Naive thymus-derived CD8-positive, alpha-beta T cell (primary cell): Measurements from ENCODE around the gene P2RY6. TPM values are rescaled to one million over a fixed set of nuclear protein-coding genes. Genes with fewer than 3 reads are reported as not detected.
"Not testable (repeated sequence)": the region's sequence is repeated elsewhere in the genome, so short reads cannot be mapped to it uniquely, and the experiment has no call there.

Experiments
- ATAC-seq, 2 donors: fragments of 150-1000 bp; cut with Tn5 transposase in 1 of 2; sonication (Bioruptor Pico), chemical (Tn5 transposase) in 1 of 2; 1 replicate in 1 of 2; 2 replicates in 1 of 2; pipeline ENCODE4 v1.10.0; 2021; ENCODE audit warnings: mild to moderate bottlenecking in 2 of 2, moderate library complexity in 2 of 2
- POLR2A ChIA-PET: fragments of 350-600 bp; sonication (Branson Sonifier 250); formaldehyde crosslinking; loops from one replicate; lab custom pipeline; 2021; ENCODE audit warnings: antibody characterized with exemption; lab: Charles Lee
- DNase-seq, 10 donors: peaks; one replicate each; pipeline versions ENCODE4 v3.0.0 to v3.0.0-alpha.2; 2020 to 2022
- H3K27ac Mint-ChIP-seq, 10 donors: one replicate each; pipeline ENCODE4 v1.8.0; 2020 to 2022; ENCODE audit warnings: mild to moderate bottlenecking in 10 of 10, mixed read lengths in 10 of 10, moderate library complexity in 4 of 10, inconsistent platforms in 1 of 10
- H3K27me3 Mint-ChIP-seq, 5 donors: one replicate each; pipeline ENCODE4 v1.8.0; 2021 to 2022; ENCODE audit warnings: mixed read lengths in 5 of 5
- H3K36me3 Mint-ChIP-seq, 3 donors: one replicate each; pipeline ENCODE4 v1.8.0; 2020 to 2022; ENCODE audit warnings: mixed read lengths in 3 of 3, mild to moderate bottlenecking in 2 of 3, inconsistent platforms in 1 of 3
- H3K4me1 Mint-ChIP-seq, 4 donors: one replicate each; pipeline ENCODE4 v1.8.0; 2021 to 2022; ENCODE audit warnings: mixed read lengths in 4 of 4
- H3K4me3 Mint-ChIP-seq, 10 donors: one replicate each; pipeline ENCODE4 v1.8.0; 2020 to 2022; ENCODE audit warnings: mild to moderate bottlenecking in 10 of 10, mixed read lengths in 10 of 10, moderate library complexity in 6 of 10, inconsistent platforms in 1 of 10
- H3K9me3 Mint-ChIP-seq, 9 donors: one replicate each; pipeline ENCODE4 v1.8.0; 2020 to 2022; ENCODE audit warnings: mixed read lengths in 9 of 9, mild to moderate bottlenecking in 3 of 9, inconsistent platforms in 1 of 9, moderate library complexity in 1 of 9
- polyA plus RNA-seq, 3 donors: library from polyadenylated mRNA; unstranded; fragments of 300-500 nt; fragmentation: Illumina TruSeq; gene quantifications; one replicate each; pipeline ENCODE4 v1.2.3, GENCODE V29; 2021
- total RNA-seq, 8 experiments: library from RNA in 2 of 8; stranded (reverse) in 2 of 8; gene quantifications; one replicate each; pipeline ENCODE4 v1.2.3 and lab custom pipeline; 2021 to 2026

The P2RY6 gene
- total and polyA plus RNA-seq, 5 experiments from 2014 or later: 0.52 TPM; not detected in 4

DNA sequence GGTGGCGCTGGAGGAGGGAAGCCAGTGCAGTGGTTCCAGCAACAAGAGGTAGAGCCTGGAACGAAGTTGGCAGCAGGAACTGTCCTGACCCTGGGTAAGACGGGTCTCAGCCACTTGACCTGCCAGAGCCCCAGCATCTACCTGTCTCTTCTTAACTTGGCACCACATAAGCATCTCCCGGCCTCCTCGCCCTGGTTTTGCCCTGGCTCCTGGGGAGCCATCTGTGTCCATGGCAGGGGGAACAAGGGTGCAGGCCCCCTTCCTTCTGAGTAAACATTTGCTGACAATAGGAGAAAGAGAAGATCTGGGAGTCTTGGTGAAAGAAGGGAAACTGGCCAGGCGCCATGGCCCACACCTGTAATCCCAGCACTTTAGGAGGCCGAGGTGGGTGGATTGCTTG is 41.2 kb upstream of the P2RY6 start:
- POLR2A ChIA-PET: interaction anchor here (0.6 kb wide), 1 partner anchor 1825 kb away, joined by 5 read pairs; no protein-coding TSS in a partner anchor
- H3K27ac Mint-ChIP-seq: no peak overlapping the region
- DNase-seq (no peak), ATAC-seq (no peak)
- H3K27me3 Mint-ChIP-seq: peaks cover 0 to 4% (median 2%) of the 10 kb centered on the region in 5 donors
- H3K4me1 Mint-ChIP-seq: peaks cover 0 to 6% (median 0%) of the 10 kb centered on the region in 4 donors
- no peak overlapping the region for H3K4me3 Mint-ChIP-seq
- H3K9me3 Mint-ChIP-seq: no peaks in the 10 kb centered on the region
- H3K36me3 Mint-ChIP-seq: no peaks in the 10 kb centered on the region

DNA sequence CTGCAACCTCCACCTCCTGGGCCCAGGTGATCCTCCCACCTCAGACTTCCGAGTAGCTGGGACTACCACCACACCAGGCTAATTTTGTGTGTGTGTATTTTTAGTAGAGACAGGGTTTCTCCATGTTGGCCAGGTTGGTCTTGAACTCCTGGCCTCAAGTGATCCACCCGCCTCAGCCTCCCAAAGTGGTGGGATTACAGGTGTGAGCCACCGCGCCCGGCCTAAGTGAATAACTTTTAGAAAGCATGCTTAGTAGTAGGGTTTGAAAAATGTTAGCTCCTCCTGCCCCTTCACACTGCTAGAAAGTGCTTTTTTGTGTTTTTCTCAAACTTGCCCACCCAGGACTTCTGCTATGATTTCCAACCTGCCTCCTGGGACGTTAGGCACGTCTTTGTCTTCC is 39.7 kb upstream of the P2RY6 start:
- H3K36me3 Mint-ChIP-seq, H3K27ac Mint-ChIP-seq, POLR2A ChIA-PET, H3K4me3 Mint-ChIP-seq, ATAC-seq, H3K9me3 Mint-ChIP-seq, H3K27me3 Mint-ChIP-seq, H3K4me1 Mint-ChIP-seq, DNase-seq: not testable (repeated sequence)

- no peak overlapping the region for H3K27ac Mint-ChIP-seq
- no peaks in the 10 kb centered on the region for H3K9me3 Mint-ChIP-seq
- POLR2A ChIA-PET: no interaction called here
- no peaks in the 10 kb centered on the region for H3K36me3 Mint-ChIP-seq
- DNase-seq (no peak), ATAC-seq (no peak)
- H3K4me3 Mint-ChIP-seq: no peak overlapping the region
- H3K4me1 Mint-ChIP-seq: peaks cover 0 to 6% (median 0%) of the 10 kb centered on the region in 4 donors
- peaks cover 0 to 4% (median 0%) of the 10 kb centered on the region in 5 donors for H3K27me3 Mint-ChIP-seq
Measured at GRCh38 chr11:73233211-73233610, 38.9 kb upstream of the P2RY6 start.

DNA sequence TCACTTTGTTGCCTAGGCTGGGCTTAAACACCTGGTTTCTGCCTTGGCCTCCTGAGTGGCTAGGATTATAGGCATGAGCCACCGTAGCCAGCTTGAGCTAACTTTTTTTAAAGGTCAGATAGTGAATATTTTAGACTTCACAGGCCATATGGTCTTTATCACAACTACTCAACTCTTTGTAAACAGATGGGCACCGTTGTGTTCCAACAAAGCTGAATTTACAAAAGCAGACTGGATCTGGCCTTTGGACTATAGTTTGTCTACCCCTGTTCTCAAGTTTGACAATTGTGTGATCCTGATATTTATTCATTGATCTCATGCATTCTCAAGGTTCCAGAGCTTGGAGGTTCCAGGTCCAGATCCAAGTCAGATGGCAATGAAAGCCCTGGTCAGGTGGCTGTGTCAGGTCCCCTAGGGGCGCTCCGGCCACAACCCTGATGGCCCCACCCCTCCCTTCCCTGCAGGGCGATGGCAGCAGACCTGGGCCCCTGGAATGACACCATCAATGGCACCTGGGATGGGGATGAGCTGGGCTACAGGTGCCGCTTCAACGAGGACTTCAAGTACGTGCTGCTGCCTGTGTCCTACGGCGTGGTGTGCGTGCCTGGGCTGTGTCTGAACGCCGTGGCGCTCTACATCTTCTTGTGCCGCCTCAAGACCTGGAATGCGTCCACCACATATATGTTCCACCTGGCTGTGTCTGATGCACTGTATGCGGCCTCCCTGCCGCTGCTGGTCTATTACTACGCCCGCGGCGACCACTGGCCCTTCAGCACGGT is 38.3 kb upstream of the P2RY6 start:
- ATAC-seq (no peak), DNase-seq (peak in 1 of 10 donors; percentile 30)
- peaks cover 0 to 5% (median 0%) of the 10 kb centered on the region in 4 donors for H3K4me1 Mint-ChIP-seq
- H3K9me3 Mint-ChIP-seq: no peaks in the 10 kb centered on the region
- no peak overlapping the region for H3K4me3 Mint-ChIP-seq
- POLR2A ChIA-PET: no interaction called here
- H3K27ac Mint-ChIP-seq: no peak overlapping the region
- H3K36me3 Mint-ChIP-seq: no peaks in the 10 kb centered on the region
- peaks cover 0 to 2% (median 0%) of the 10 kb centered on the region in 5 donors for H3K27me3 Mint-ChIP-seq

- H3K36me3 Mint-ChIP-seq: no peaks in the 10 kb centered on the region
- H3K27me3 Mint-ChIP-seq: peaks cover 0 to 3% (median 0%) of the 10 kb centered on the region in 5 donors
- no peak overlapping the region for H3K4me3 Mint-ChIP-seq
- POLR2A ChIA-PET: no interaction called here
- no peak overlapping the region for H3K27ac Mint-ChIP-seq
- DNase-seq (no peak), ATAC-seq (no peak)
- no peaks in the 10 kb centered on the region for H3K9me3 Mint-ChIP-seq
- H3K4me1 Mint-ChIP-seq: peaks cover 0 to 3% (median 0%) of the 10 kb centered on the region in 4 donors
Measured at GRCh38 chr11:73234471-73235181, 37.5 kb upstream of the P2RY6 start.

- Mint-ChIP-seq H3K36me3 (no peaks in the 10 kb centered on the region), H3K4me3 (no peak overlapping the region), H3K27ac (no peak overlapping the region), H3K27me3 (peaks cover 0 to 3% (median 0%) of the 10 kb centered on the region in 5 donors), H3K9me3 (no peaks in the 10 kb centered on the region), H3K4me1 (peaks cover 0 to 3% (median 0%) of the 10 kb centered on the region in 4 donors)
- DNase-seq: no peak
- ATAC-seq: no peak
- POLR2A ChIA-PET: no interaction called here
Measured at GRCh38 chr11:73235236-73235786, 36.8 kb upstream of the P2RY6 start.

DNA sequence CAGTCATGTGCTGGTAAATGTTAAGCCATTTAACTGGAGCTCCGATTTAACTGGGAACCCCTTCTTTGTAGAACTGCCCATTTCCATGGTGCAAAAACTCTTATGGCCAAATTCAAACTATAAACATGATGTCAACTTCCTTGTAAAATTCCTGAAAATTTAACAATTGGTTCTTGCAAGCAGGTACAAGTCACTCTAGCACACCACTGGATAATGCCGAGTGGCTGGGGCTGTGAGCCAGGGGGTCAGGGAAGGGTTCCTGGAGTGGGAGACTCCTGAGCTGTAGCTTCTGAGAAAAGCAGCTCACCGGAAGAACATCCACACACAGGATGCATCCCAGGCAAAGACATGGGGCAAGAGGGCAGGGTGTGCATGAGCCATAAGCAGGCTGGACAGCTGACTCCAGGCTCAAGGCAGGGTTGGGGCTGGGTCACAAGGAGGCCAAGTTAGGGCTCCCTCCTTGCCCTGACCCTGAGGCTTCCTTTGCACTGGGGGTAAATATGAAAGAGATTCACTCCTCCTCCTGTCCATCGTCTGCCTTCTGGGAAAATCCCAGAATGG is 35.9 kb upstream of the P2RY6 start:
- no peak for DNase-seq
- no peaks in the 10 kb centered on the region for H3K9me3 Mint-ChIP-seq
- no peak for ATAC-seq
- H3K27me3 Mint-ChIP-seq: peaks cover 0 to 4% (median 2%) of the 10 kb centered on the region in 5 donors
- peaks cover 0 to 3% (median 0%) of the 10 kb centered on the region in 4 donors for H3K4me1 Mint-ChIP-seq
- H3K4me3 Mint-ChIP-seq: no peak overlapping the region
- H3K36me3 Mint-ChIP-seq: no peaks in the 10 kb centered on the region
- peak overlapping the region in 1 of 10 donors; percentile 43 for H3K27ac Mint-ChIP-seq
- POLR2A ChIA-PET: no interaction called here

GRCh38 chr11:73236854-73237253 is 35.3 kb upstream of the P2RY6 start:
- peak overlapping the region in 1 of 10 donors; percentile 7 for H3K27ac Mint-ChIP-seq
- no peaks in the 10 kb centered on the region for H3K9me3 Mint-ChIP-seq
- POLR2A ChIA-PET: no interaction called here
- no peak overlapping the region for H3K4me3 Mint-ChIP-seq
- ATAC-seq (no peak), DNase-seq (no peak)
- peaks cover 0 to 3% (median 0%) of the 10 kb centered on the region in 4 donors for H3K4me1 Mint-ChIP-seq
- H3K27me3 Mint-ChIP-seq: peaks cover 0 to 8% (median 3%) of the 10 kb centered on the region in 5 donors
- H3K36me3 Mint-ChIP-seq: no peaks in the 10 kb centered on the region

DNA sequence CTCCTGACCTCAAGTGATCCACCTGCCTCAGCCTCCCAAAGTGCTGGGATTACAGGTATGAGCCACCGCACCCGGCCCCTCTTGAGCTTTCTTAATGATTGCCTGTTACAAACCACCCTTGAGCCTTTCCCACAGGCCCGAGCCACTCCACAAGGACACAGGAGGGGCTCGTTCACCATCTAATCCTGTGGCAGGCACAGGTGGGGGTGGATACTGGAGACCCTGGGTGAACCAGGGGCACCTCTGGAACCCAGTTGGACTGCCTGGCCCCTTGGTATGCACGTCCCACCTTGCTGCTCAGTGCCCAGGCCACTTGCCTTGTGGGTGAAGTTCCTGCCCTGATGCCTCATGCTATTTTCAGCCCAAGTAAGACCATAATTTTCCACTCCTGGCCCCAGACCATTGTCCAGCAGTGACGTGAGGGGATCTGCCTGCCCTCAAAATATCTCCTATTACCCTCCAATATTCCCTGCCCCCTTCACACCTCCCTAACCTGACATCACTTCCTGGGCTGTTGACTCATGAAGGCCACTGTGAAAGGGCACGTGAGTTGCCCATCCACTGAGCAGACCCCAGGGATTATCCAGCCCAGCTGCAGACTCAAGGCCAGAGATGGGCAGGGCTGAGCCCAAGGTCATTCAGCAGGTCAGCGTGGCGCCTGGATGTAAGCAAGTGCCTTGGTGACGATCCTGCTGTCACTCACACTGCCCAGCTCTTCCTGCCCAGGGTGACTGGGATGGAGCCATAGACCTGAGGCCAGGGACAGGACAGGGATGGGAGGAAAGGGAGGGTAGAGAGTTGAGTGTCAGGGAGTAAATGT is 34.5 kb upstream of the P2RY6 start:
- H3K27me3 Mint-ChIP-seq: peaks cover 0 to 8% (median 1%) of the 10 kb centered on the region in 5 donors
- no peak overlapping the region for H3K4me3 Mint-ChIP-seq
- ATAC-seq: no peak
- H3K27ac Mint-ChIP-seq: no peak overlapping the region
- peaks cover 0 to 5% (median 1%) of the 10 kb centered on the region in 4 donors for H3K4me1 Mint-ChIP-seq
- no peak for DNase-seq
- no peaks in the 10 kb centered on the region for H3K9me3 Mint-ChIP-seq
- POLR2A ChIA-PET: no interaction called here
- H3K36me3 Mint-ChIP-seq: no peaks in the 10 kb centered on the region

DNA sequence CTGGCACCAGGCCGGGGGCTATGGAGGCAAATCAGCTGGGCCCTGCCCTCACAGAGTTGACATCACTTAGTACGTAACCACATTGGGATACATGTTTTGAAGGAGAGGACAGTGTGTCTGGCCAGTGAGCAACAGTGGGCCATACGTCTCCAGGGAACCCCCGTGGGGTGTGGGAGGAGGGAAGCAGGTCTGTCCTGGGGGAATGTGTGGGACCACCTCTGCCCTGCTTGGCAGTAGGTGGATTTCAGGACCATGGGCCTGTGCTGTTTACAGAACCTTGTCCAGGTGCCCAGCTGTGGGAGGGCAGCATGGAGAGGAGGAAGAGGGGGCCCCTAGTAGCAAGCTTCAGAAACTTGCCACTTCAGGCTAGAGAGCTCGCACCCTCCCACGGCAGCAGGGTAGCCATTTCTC is 33.0 kb upstream of the P2RY6 start:
- peaks cover 0 to 5% (median 1%) of the 10 kb centered on the region in 4 donors for H3K4me1 Mint-ChIP-seq

DNA sequence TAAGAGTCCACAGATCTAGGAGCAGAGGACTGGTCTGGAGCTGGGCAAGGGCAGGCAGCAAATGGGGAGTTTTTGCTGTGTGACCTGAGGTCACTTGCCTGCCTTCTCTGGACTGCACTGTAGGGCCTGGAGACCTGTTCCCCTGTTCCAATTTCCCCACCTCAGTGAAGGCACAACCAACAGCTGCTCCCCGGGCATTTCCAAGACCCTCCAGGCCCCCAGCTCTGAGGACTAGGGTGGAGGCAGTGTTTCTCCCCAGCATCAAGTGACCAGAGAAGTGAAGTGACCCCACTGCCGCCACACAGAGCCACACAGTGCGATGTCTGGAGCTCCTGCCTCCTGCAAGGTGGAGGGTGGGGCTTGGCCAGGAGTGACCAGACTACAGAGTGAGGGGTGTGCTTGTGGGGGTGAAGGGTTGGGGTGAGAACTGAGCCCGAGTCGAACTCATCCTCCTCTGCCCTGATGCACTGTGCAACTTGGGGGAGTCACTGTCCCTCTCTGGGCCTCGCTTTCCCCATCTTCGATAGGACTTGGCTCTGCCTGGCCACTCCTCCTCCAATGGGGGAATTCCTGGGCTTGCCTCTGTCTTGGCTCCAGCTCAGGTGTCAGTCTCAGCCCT is 32.5 kb upstream of the P2RY6 start:
- Mint-ChIP-seq H3K27ac (no peak overlapping the region), H3K27me3 (peaks cover 0 to 8% (median 1%) of the 10 kb centered on the region in 5 donors), H3K9me3 (no peaks in the 10 kb centered on the region), H3K36me3 (no peaks in the 10 kb centered on the region), H3K4me1 (peaks cover 0 to 4% (median 1%) of the 10 kb centered on the region in 4 donors), H3K4me3 (no peak overlapping the region)
- POLR2A ChIA-PET: no interaction called here
- DNase-seq (no peak), ATAC-seq (no peak)

More for the DNA sequence above, 33.0 kb upstream of the P2RY6 start:
- Mint-ChIP-seq H3K27me3 (peaks cover 0 to 8% (median 1%) of the 10 kb centered on the region in 5 donors), H3K27ac (peak overlapping the region in 1 of 10 donors; percentile 53), H3K36me3 (no peaks in the 10 kb centered on the region), H3K9me3 (no peaks in the 10 kb centered on the region), H3K4me3 (no peak overlapping the region)
- POLR2A ChIA-PET: no interaction called here
- DNase-seq (no peak), ATAC-seq (no peak)
